SH-SY5Y (cell line): ENCODE results near the gene RASGEF1C.

ENCODE experiments used
- GATA2 ChIP-seq: IDR thresholded peaks from 2 replicates; pipeline ENCODE4 v1.6.1; 2011; ENCODE audit warnings: mild to moderate bottlenecking, low read depth, low read length
- GATA3 ChIP-seq: IDR thresholded peaks from 2 replicates; pipeline ENCODE4 v1.6.1; 2011; ENCODE audit warnings: low read depth, mild to moderate bottlenecking, low read length, moderate library complexity

GRCh38 chr5:180155365-180155926, 53.6 kb downstream of the RASGEF1C start:
- TF ChIP-seq GATA2 = no peak
- no peak for TF ChIP-seq GATA3
